GM12878 (cell line): ENCODE data around the gene ANHX. TPM values are rescaled to one million over a fixed set of nuclear protein-coding genes. Genes with fewer than 3 reads are reported as not detected.

Source experiments
- ATAC-seq: fragments of 200-7000 bp; cut with Tn5 transposase; 3 replicates; pipeline ENCODE4 v1.9.1; 2020; ENCODE audit warnings: mild to moderate bottlenecking, moderate library complexity
- BruUV-seq: library from RNA; stranded (reverse); fragments of 400-500 nt; replicated peaks from 2 replicates; lab custom pipeline; 2021; lab: Mats Ljungman, UMichigan
- CTCF ChIA-PET: fragments of 300-600 bp; sonication (Branson Sonifier 250); formaldehyde crosslinking; extraction: SDS; loops from one replicate; lab custom pipeline; 2021; ENCODE audit warnings: inconsistent platforms; lab: Yijun Ruan, JAX
- POLR2A ChIA-PET: fragments of 350-600 bp; formaldehyde crosslinking; extraction: SDS; loops from one replicate; lab custom pipeline; 2021; ENCODE audit warnings: inconsistent platforms; lab: Charles Lee
- RAD21 ChIA-PET: fragments of 300-600 bp; sonication (Branson Sonifier 250); formaldehyde crosslinking; loops from one replicate; lab custom pipeline; 2023; ENCODE audit warnings: antibody characterized with exemption; ENCODE audit not compliant: unreplicated experiment; lab: Charles Lee
- SMC1A ChIA-PET: fragments of 300-600 bp; sonication (Branson Sonifier 250); formaldehyde crosslinking; loops from one replicate; lab custom pipeline; 2023; ENCODE audit not compliant: unreplicated experiment, uncharacterized antibody; lab: Charles Lee
- DNase-seq: peaks from one replicate; pipeline ENCODE4 v3.0.0-alpha.2; 2011; ENCODE audit warnings: low read depth, low spot score
- FAIRE-seq: peaks from 3 replicates; lab custom pipeline; 2011; peaks lifted over from hg19 to GRCh38; lab: Jason Lieb, UNC
- H2AFZ ChIP-seq: 2 replicates; pipeline ENCODE4 v1.6.0; 2011; ENCODE audit warnings: low read depth, low read length, control low read depth; ENCODE audit not compliant: control insufficient read depth
- H3K27ac ChIP-seq: 2 replicates; pipeline ENCODE4 v1.5.1; 2011; ENCODE audit warnings: control low read depth; ENCODE audit not compliant: control insufficient read depth, insufficient read depth
- H3K27me3 ChIP-seq, 2 experiments: replicated peaks in 1 of 2; 2 replicates each; pipeline versions ENCODE4 v1.6.0 to v1.6.1; 2011; ENCODE audit warnings: low read length in 1 of 2; ENCODE audit not compliant: control insufficient read depth in 2 of 2, insufficient read depth in 2 of 2
- H3K36me3 ChIP-seq, 2 experiments: 2 replicates each; pipeline ENCODE4 v1.5.1; 2011; ENCODE audit warnings: low read length in 1 of 2; ENCODE audit not compliant: control insufficient read depth in 2 of 2, insufficient read depth in 2 of 2
- H3K4me1 ChIP-seq: 2 replicates; pipeline ENCODE4 v1.6.1; 2011; ENCODE audit warnings: mild to moderate bottlenecking, low read length, moderate library complexity, mixed read lengths; ENCODE audit not compliant: control insufficient read depth, insufficient read depth
- H3K4me2 ChIP-seq: 2 replicates; pipeline ENCODE4 v1.6.0; 2011; ENCODE audit warnings: control low read depth; ENCODE audit not compliant: control insufficient read depth, insufficient read depth
- H3K4me3 ChIP-seq: fragments of 200-600 bp; sonication (generic); 2 replicates; pipeline ENCODE4 v1.5.1; 2016
- H3K79me2 ChIP-seq: 2 replicates; pipeline ENCODE4 v1.6.0; 2011; ENCODE audit warnings: low read length; ENCODE audit not compliant: control insufficient read depth, insufficient read depth
- H3K9ac ChIP-seq: 2 replicates; pipeline ENCODE4 v1.8.0; 2011; ENCODE audit warnings: low read length, control low read depth, mixed read lengths; ENCODE audit not compliant: control insufficient read depth, insufficient read depth
- H3K9me3 ChIP-seq: replicated peaks from 3 replicates; pipeline ENCODE4 v1.5.1; 2011; ENCODE audit warnings: mild to moderate bottlenecking, low read length; ENCODE audit not compliant: control insufficient read depth, insufficient read depth
- H4K20me1 ChIP-seq: 2 replicates; pipeline ENCODE4 v1.6.0; 2011; ENCODE audit not compliant: control insufficient read depth, insufficient read depth
- ATF7 ChIP-seq: fragments of 450-650 bp; IDR thresholded peaks from 2 replicates; pipeline ENCODE4 v1.6.1; 2016; ENCODE audit warnings: low read depth, mild to moderate bottlenecking
- BCL3 ChIP-seq: IDR thresholded peaks from 2 replicates; pipeline ENCODE4 v1.6.1; 2011; ENCODE audit warnings: borderline replicate concordance, low read depth, mild to moderate bottlenecking, moderate library complexity, low read length; ENCODE audit not compliant: insufficient read depth, poor library complexity, severe bottlenecking
- CBX5 ChIP-seq: sonication (generic); IDR thresholded peaks from 2 replicates; pipeline ENCODE4 v1.6.1; 2016; ENCODE audit warnings: low read depth, moderate library complexity, mild to moderate bottlenecking, inconsistent platforms
- FOXM1 ChIP-seq: IDR thresholded peaks from 2 replicates; pipeline ENCODE4 v1.6.1; 2012; ENCODE audit warnings: low read depth, mild to moderate bottlenecking, inconsistent platforms, low read length, moderate library complexity
- IRF5 ChIP-seq: fragments of 450-650 bp; IDR thresholded peaks from 2 replicates; pipeline ENCODE4 v1.6.1; 2017; ENCODE audit warnings: borderline replicate concordance
- MYB ChIP-seq: fragments of 150-350 bp; IDR thresholded peaks from 2 replicates; pipeline ENCODE4 v1.6.1; 2014; ENCODE audit warnings: mild to moderate bottlenecking, low read depth, low read length, borderline replicate concordance
- NFYA ChIP-seq: IDR thresholded peaks from 2 replicates; pipeline ENCODE4 v1.6.1; 2011; ENCODE audit warnings: low read depth, mild to moderate bottlenecking, low read length, improper control_type of control experiment, borderline replicate concordance
- POLR2AphosphoS2 ChIP-seq: IDR thresholded peaks from 2 replicates; pipeline ENCODE4 v1.6.1; 2011; ENCODE audit warnings: low read depth, mild to moderate bottlenecking, low read length, improper control_type of control experiment, moderate library complexity
- SIN3A ChIP-seq: IDR thresholded peaks from 2 replicates; pipeline ENCODE4 v1.6.1; 2012; ENCODE audit warnings: low read depth, low read length, improper control_type of control experiment
- SMAD1 ChIP-seq: fragments of 450-650 bp; IDR thresholded peaks from 2 replicates; pipeline ENCODE4 v1.6.1; 2018; ENCODE audit warnings: mild to moderate bottlenecking, low read depth; ENCODE audit not compliant: partially characterized antibody
- SP1 ChIP-seq: IDR thresholded peaks from one replicate; pipeline ENCODE4 v1.6.1; 2011; ENCODE audit warnings: low read depth, low read length
- SPI1 ChIP-seq: IDR thresholded peaks from 2 replicates; pipeline ENCODE4 v1.6.1; 2011; ENCODE audit warnings: low read depth, mild to moderate bottlenecking, low read length, moderate library complexity, borderline replicate concordance; ENCODE audit not compliant: insufficient read depth
- SREBF1 ChIP-seq: IDR thresholded peaks from 2 replicates; pipeline ENCODE4 v1.6.1; 2012; ENCODE audit warnings: mild to moderate bottlenecking, low read length
- SRF ChIP-seq, 2 experiments: IDR thresholded peaks; 2 replicates each; pipeline ENCODE4 v1.6.1; 2011; ENCODE audit warnings: low read depth in 2 of 2, low read length in 2 of 2, mild to moderate bottlenecking in 1 of 2, moderate library complexity in 1 of 2
- USF2 ChIP-seq: IDR thresholded peaks from 2 replicates; pipeline ENCODE4 v1.6.1; 2011; ENCODE audit warnings: low read depth, low read length, improper control_type of control experiment, borderline replicate concordance
- ZBED1 ChIP-seq: IDR thresholded peaks from 2 replicates; pipeline ENCODE4 v1.6.1; 2016; ENCODE audit warnings: borderline replicate concordance
- ZNF384 ChIP-seq: IDR thresholded peaks from 2 replicates; pipeline ENCODE4 v1.6.1; 2012; ENCODE audit warnings: low read depth, mild to moderate bottlenecking, low read length, improper control_type of control experiment, borderline replicate concordance
- ZSCAN29 ChIP-seq: fragments of 450-650 bp; IDR thresholded peaks from 2 replicates; pipeline ENCODE4 v1.6.1; 2017; ENCODE audit warnings: mild to moderate bottlenecking, moderate library complexity
- WGBS: methylation state at CpG from one replicate; pipeline ENCODE4 v1.1.6; 2016; ENCODE audit warnings: low lambda C conversion rate; ENCODE audit not compliant: insufficient replicate concordance, insufficient coverage; ENCODE audit errors: missing lambda C conversion rate; 5-methylcytosine and 5-hydroxymethylcytosine counted together
- in situ Hi-C: fragments of 300-500 bp; cut with MboI; formaldehyde crosslinking; loops from 9 replicates; pipeline ENCODE4 v1.14.3; 2018; ENCODE audit warnings: mixed read lengths
- intact Hi-C: fragments of 100-400 bp; cut with micrococcal nuclease; formaldehyde crosslinking; loops from one replicate; pipeline ENCODE4 v1.14.2; 2022; ENCODE audit not compliant: unreplicated experiment
- polyA plus RNA-seq, 11 experiments: library from polyadenylated mRNA; depleted of rRNA in 4 of 11; unstranded in 6 of 11; stranded (reverse) in 5 of 11; fragments of >200 nt; fragmentation: Nextera tagmentation in 4 of 11; fragmentation: Illumina TruSeq in 1 of 11; extraction: Ambion mirVana in 4 of 11; extraction: Trizol in 1 of 11; gene quantifications; 1 replicate in 1 of 11; 2 replicates in 10 of 11; pipeline versions ENCODE4 v1.2.1 to v1.2.3, GENCODE V29; 2011 to 2016; ENCODE audit warnings: inconsistent platforms in 2 of 11, missing spikeins in 2 of 11, low read depth in 1 of 11
- total RNA-seq, 4 experiments: library from RNA; depleted of rRNA in 3 of 4; stranded (reverse); fragments of >200 nt in 3 of 4; fragmentation: Illumina TruSeq in 1 of 4; extraction: Trizol in 1 of 4; gene quantifications; 2 replicates each; pipeline versions ENCODE4 v1.2.1 to v1.2.3, GENCODE V29; 2013 to 2021

The ANHX gene
- total and polyA plus RNA-seq, 10 of the 15 experiments (the other 5 are each of a cell fraction or from before 2014, with no cell fraction given), result not detected

- peak; percentile 89 for TF ChIP-seq SREBF1
- peak; percentile 68 for TF ChIP-seq SP1
- peak; percentile 71; the same call in 1 of the 2 replicates for TF ChIP-seq ATF7
- TF ChIP-seq ZBED1, result no peak
- no peak for TF ChIP-seq ZNF384
- peak; percentile 40; the same call in 1 of the 2 replicates for TF ChIP-seq MYB
These were observed 54.3 kb downstream of the ANHX start, which contains the start of gene ZNF268 (continued) for GRCh38 chr12:133181238-133181959.

GRCh38 chr12:133180669-133181068, 55.0 kb downstream of the ANHX start:
- ChIA-PET POLR2A (interaction anchor here (0.8 to 2.0 kb wide), 3 partner anchors 99 to 225 kb away, joined by 4 to 9 read pairs (median 6); partner anchors contain the start of genes ZNF140, ZNF26 and ZNF605), RAD21 (interaction anchor here (1.3 to 2.3 kb wide), 2 partner anchors 100 to 194 kb away, joined by 4 to 7 read pairs; partner anchors contain the start of genes ZNF140 and ZNF26), CTCF (interaction anchor here (0.8 to 1.7 kb wide), 9 partner anchors 10 to 194 kb away, joined by 3 to 12 read pairs (median 3); partner anchors contain the start of genes ZNF140 and ZNF26), SMC1A (interaction anchor here (1.4 to 2.1 kb wide), 3 partner anchors 100 to 194 kb away, joined by 3 to 12 read pairs (median 6); partner anchors contain the start of genes ZNF140 and ZNF26)
- TF ChIP-seq CBX5, result no peak
- TF ChIP-seq SMAD1, result no peak
- no peak for TF ChIP-seq BCL3
- TF ChIP-seq SRF (IDR thresholded peaks at IDR 0.05; ENCODE audit: low read depth in 2 of 2, low read length in 2 of 2), result no peak
- no peak for TF ChIP-seq POLR2AphosphoS2
- no peak for TF ChIP-seq NFYA
- TF ChIP-seq SPI1, result no peak
- no peak for TF ChIP-seq IRF5
- no peak for TF ChIP-seq USF2
- no peak for TF ChIP-seq FOXM1
- no peak for TF ChIP-seq ZSCAN29
- TF ChIP-seq SIN3A, result no peak
- Histone ChIP-seq H3K9me3 (peaks cover 12% of the 10 kb centered on the region), H3K4me2 (no peak overlapping the region), H4K20me1 (no peaks in the 10 kb centered on the region), H3K9ac (no peak overlapping the region), H2AFZ (peak overlapping the region; percentile 97), H3K4me1 (no peaks in the 10 kb centered on the region), H3K4me3 (no peak overlapping the region), H3K79me2 (peaks cover 5% of the 10 kb centered on the region), H3K27me3 (no peaks in the 10 kb centered on the region), H3K27ac (no peak overlapping the region), H3K36me3 (peaks cover 0 to 7% of the 10 kb centered on the region in 2 experiments; a peak in 1 of 4 replicates)
- ATAC-seq (no peak), DNase-seq (no peak), FAIRE-seq (no peak)
- in situ Hi-C loops (no loop called here), intact Hi-C loops (loop anchor here (1.0 kb wide), 2 partner anchors 100 to 143 kb away; partner anchors contain the start of genes ZNF140 and ZNF84)
- BruUV-seq, result no TSS peak
- WGBS, result 97% methylated on average over 8 of the region's 8 CpGs
